Glutamatergic neuron (in vitro differentiated cells): ENCODE measurements around the gene COL13A1. TPM values are rescaled to one million over a fixed set of nuclear protein-coding genes. Genes with fewer than 3 reads are reported as not detected.

Experiments
- DNase-seq: peaks from one replicate; pipeline ENCODE4 v3.0.0; 2022
- H3K27ac Mint-ChIP-seq: one replicate; pipeline ENCODE4 v1.8.0; 2020; ENCODE audit warnings: mild to moderate bottlenecking, mixed read lengths, inconsistent platforms; ENCODE audit not compliant: unreplicated experiment
- H3K27me3 Mint-ChIP-seq: one replicate; pipeline ENCODE4 v1.8.0; 2020; ENCODE audit warnings: mild to moderate bottlenecking, moderate library complexity, mixed read lengths, inconsistent platforms; ENCODE audit not compliant: unreplicated experiment
- H3K36me3 Mint-ChIP-seq: one replicate; pipeline ENCODE4 v1.8.0; 2020; ENCODE audit warnings: mild to moderate bottlenecking, mixed read lengths, inconsistent platforms; ENCODE audit not compliant: unreplicated experiment
- H3K4me1 Mint-ChIP-seq: one replicate; pipeline ENCODE4 v1.8.0; 2020; ENCODE audit warnings: mild to moderate bottlenecking, low read depth, mixed read lengths, inconsistent platforms; ENCODE audit not compliant: unreplicated experiment
- H3K4me3 Mint-ChIP-seq: one replicate; pipeline ENCODE4 v1.8.0; 2020; ENCODE audit warnings: mild to moderate bottlenecking, mixed read lengths, inconsistent platforms; ENCODE audit not compliant: unreplicated experiment
- H3K9me3 Mint-ChIP-seq: one replicate; pipeline ENCODE4 v1.8.0; 2020; ENCODE audit warnings: mild to moderate bottlenecking, moderate library complexity, mixed read lengths, inconsistent platforms; ENCODE audit not compliant: unreplicated experiment
- total RNA-seq: library from RNA; stranded (reverse); fragmentation: NEBNext Ultra II Directional; extraction: Animal tissue kit (Norgen Biotek cat#: 25700); gene quantifications from one replicate; pipeline ENCODE4 v1.2.1, GENCODE V29; 2021; ENCODE audit not compliant: unreplicated experiment
- TF ChIP-seq, protein P1 (sequence below): fragments of 200-600 bp; sonication (generic); IDR thresholded peaks from one replicate; pipeline ENCODE4 v1.5.0; 2021; ENCODE audit not compliant: partially characterized antibody, unreplicated experiment

Gene COL13A1
- total RNA-seq, 1 donor from 2014 or later, result 8.5 TPM

DNA sequence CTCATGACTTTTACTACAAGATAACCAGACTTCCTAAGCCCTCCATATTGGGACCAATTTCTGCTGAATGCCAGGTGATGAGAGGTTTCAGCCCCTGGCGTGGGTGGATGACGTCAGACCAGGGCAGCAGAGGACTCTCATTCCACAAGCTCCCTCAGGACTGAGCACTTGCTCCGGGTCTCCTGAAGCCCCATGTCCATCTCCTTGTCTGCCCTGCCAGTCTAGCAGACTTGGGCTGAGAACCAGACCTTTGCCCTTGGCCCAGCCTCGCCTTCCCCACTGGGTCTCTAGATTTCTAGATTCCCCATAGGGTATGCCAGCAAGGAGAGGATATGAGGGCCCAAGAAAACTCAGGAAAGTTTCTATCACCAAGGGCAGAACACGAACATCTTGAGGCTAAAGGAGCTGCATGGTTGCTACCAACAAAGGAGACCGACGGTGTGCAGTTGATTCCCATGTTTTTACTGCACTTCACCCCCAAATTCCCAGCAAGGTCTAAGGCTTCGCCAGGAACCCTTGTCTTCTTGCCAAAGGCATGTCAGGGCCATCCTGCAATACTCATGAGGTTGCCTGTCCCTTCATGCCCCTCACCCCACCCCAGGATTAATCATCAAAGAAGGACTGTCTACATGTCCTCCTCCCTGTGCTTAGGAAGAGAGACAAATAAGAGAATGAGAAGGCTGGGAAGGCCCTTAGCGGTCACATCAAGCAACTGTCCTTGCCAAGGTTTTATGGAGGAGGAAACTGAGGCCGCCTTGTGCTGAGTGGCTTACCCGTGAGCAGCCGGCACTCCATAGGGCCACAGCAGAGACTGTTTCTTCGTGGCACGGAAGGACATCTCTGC lies 154.4 kb downstream of the COL13A1 start:
- TF ChIP-seq, protein P1, sequence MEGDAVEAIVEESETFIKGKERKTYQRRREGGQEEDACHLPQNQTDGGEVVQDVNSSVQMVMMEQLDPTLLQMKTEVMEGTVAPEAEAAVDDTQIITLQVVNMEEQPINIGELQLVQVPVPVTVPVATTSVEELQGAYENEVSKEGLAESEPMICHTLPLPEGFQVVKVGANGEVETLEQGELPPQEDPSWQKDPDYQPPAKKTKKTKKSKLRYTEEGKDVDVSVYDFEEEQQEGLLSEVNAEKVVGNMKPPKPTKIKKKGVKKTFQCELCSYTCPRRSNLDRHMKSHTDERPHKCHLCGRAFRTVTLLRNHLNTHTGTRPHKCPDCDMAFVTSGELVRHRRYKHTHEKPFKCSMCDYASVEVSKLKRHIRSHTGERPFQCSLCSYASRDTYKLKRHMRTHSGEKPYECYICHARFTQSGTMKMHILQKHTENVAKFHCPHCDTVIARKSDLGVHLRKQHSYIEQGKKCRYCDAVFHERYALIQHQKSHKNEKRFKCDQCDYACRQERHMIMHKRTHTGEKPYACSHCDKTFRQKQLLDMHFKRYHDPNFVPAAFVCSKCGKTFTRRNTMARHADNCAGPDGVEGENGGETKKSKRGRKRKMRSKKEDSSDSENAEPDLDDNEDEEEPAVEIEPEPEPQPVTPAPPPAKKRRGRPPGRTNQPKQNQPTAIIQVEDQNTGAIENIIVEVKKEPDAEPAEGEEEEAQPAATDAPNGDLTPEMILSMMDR, result no peak
- DNase-seq, result no peak
- Mint-ChIP-seq H3K4me1 (no peaks in the 10 kb centered on the region), H3K27me3 (no peaks in the 10 kb centered on the region), H3K36me3 (no peaks in the 10 kb centered on the region), H3K4me3 (no peak overlapping the region), H3K9me3 (peaks cover 3% of the 10 kb centered on the region), H3K27ac (no peak overlapping the region)

DNA sequence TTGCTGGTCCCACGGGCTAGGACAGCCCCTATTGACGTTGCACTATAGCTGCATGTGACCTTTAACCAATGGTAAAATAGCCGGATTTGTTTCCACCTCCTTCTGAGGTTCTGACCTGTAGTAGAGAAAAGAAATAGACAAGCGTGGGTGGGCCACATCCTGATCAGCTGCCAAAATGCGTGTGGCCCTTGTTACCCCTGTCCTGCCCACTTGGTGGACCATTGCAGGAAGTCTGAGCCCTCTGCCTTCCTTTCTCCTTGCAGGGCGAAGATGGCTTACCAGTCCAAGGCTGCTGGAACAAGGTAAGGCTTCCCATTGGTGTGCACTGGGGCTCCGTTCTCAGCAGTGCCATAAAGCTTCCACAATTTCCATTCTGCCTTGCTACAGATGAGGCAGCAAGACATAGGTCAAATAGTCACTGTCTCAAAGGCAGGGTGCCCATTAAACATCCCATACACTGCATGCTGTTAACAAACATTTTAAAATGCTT lies 155.1 kb downstream of the COL13A1 start:
- no peak for DNase-seq
- peaks cover 3% of the 10 kb centered on the region for H3K9me3 Mint-ChIP-seq
- TF ChIP-seq, protein P1, result no peak

GRCh38 chr10:69957241-69957885 lies 155.7 kb downstream of the COL13A1 start:
- DNase-seq, result no peak
- no peak overlapping the region for H3K27ac Mint-ChIP-seq
- TF ChIP-seq, protein P1, result no peak
- H3K4me3 Mint-ChIP-seq, result no peak overlapping the region
- no peaks in the 10 kb centered on the region for H3K4me1 Mint-ChIP-seq
- no peaks in the 10 kb centered on the region for H3K36me3 Mint-ChIP-seq
- H3K27me3 Mint-ChIP-seq, result no peaks in the 10 kb centered on the region
- H3K9me3 Mint-ChIP-seq, result peaks cover 3% of the 10 kb centered on the region

More for the DNA sequence above, 155.1 kb downstream of the COL13A1 start:
- no peak overlapping the region for H3K27ac Mint-ChIP-seq
- H3K27me3 Mint-ChIP-seq, result no peaks in the 10 kb centered on the region
- no peaks in the 10 kb centered on the region for H3K4me1 Mint-ChIP-seq
- no peaks in the 10 kb centered on the region for H3K36me3 Mint-ChIP-seq
- H3K4me3 Mint-ChIP-seq, result no peak overlapping the region

DNA sequence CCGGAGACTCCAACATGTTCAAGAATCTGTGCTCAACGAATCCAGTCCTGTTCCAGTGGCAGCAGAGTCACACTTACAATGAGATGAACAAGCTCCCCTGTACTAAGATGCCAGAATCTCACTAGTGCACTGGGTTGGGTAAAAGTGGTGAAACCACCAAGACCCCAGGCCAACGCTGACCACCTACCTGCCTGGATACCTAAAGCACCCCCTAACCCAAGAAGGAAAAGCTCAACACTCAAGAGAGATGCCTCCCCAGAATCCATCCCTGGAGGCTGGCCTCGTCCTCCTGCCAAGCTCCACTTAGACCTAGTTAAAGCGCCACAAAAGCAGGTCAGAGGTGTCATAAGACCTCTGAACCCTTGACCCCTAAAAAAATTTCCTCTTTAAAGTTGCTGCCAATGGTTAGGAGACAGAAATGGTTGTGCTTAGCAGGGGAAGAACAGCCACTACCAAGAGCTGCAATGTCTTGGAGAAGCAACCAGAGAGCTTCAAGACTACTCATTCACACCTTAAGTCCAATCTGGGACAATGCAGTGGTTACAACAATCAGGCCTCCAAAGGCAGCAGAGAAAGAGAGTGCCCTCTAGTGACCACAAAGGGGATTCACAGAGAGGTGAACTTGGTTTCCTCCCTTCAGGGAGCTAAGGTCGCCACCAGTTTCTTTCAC lies 156.3 kb downstream of the COL13A1 start:
- no peaks in the 10 kb centered on the region for H3K27me3 Mint-ChIP-seq
- peaks cover 3% of the 10 kb centered on the region for H3K9me3 Mint-ChIP-seq
- TF ChIP-seq, protein P1, result peak; percentile 80
- no peaks in the 10 kb centered on the region for H3K4me1 Mint-ChIP-seq
- no peaks in the 10 kb centered on the region for H3K36me3 Mint-ChIP-seq
- no peak overlapping the region for H3K4me3 Mint-ChIP-seq
- DNase-seq, result no peak
- no peak overlapping the region for H3K27ac Mint-ChIP-seq
